ENCODE results near the gene TPH2.

Gene TPH2

DNA sequence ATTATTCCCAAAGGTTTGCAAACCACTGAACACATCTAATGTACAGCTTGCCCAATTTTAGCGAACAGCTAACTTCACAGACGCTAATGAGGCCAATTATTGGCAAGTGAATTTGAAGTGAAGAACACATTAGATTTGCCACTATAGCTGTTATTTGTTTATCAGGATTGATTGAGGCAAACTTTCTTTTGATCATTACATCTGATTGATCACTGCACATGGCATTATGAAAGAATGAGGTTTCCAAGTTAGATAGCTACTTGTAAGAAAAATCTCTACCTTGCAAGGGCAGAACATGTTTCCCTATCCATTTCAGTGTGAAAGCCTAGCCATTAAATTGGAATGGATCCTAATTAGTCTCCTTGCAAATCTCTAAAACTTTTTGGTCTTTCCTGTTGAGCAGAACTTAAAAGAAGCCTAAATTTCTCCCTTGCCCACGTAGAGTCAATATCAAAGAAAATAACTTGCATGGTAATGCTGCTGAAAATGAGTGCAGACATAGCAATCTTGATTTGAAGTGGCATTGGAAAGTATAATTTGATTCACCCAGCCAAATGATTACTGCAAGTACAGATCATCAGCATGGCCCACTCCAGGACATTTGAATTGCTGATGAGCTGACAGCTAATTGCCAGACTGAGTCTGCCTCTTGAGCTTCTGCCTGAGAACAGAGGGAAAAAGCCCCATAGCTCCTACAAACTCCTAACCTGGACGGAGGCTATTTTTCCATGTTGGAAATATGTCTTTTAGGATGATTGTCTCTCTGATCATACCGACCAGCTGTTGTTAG is 98.6 kb downstream of the TPH2 start:
- DNase-seq, result no peak

DNA sequence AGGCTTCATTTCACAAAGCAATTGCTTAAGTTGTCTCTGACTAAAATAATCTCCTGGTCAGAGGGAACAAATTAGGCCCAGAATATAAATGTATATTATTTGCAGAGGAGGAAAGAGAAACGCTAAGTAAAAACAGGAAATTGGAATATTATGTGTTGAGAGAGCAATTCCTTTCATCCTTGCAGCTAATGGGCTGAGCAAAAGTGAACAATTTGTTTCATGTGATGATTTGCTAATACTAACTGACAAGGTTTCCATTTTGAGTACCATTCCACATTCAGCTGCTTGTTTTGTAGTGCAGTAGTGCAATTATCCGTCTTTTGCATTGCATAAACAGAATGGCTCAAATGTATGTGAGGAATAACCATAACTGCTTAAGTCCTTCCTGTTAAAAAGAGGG is 103.2 kb downstream of the TPH2 start:
- no peak for DNase-seq

DNA sequence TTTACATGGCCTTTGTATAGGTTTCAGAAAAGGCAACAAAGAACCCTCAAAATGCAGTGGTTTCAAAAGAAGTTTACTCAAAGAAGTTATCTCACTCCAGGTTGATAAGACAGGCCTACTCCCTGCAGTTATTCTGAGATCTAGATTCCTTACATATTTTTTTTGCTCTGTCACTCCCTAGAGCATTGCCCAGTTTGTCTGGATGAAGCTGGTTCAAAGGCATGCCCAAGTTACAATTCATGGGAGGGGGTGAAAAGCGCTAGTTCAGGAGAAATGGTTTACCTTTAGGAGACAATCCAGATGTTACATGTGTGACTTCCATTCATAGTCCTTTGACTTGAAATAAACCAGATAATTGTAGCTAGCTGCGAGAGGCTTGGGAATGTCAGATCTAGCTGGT is 115.0 kb downstream of the TPH2 start:
- DNase-seq, result no peak

DNA sequence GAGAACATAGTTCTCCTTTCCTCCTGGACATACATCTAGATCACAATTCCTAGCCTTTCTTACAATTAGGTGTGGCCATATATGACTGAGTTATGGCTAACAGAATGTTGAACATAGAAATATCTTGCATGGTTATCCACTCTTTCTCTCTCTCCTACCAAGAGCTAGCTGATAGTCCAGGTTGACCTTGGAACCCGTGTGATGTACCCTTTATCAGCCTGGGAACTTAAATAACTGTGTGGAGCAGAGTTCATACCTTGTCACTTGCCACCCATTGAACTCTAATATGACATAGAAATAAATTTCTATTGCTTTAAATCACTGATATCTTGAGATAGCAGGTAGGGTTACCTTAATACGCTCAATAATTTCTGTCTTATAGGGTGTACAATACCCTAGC is 115.9 kb downstream of the TPH2 start:
- no peak for DNase-seq

DNA sequence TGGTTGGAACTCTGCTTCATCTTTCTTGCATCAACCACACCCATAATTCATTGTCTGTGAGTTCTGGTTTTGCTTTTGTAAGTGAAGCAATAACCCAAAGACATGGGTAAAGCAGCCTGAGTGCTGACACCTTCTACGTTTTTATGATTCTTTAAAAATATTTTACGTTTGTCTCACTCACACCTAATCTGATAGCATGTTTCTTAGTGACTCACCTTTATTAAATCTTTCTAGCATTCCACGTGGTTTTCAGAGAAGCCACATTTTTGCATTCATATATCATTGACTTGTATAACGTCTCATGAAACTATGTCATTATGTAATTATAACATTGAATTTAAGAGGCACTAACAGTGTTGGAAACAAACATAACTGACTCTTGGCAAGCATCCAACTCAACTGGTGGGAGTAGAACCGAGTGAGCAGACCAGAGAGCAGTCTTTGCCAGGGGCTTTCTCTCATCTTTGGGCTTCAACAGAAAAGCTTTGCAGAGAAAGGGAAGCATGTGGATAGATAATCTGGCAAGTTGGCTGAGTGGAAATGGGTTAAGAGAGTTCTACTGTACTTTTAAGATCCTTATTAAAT is 118.8 kb downstream of the TPH2 start:
- DNase-seq, result peak; percentile 44

DNA sequence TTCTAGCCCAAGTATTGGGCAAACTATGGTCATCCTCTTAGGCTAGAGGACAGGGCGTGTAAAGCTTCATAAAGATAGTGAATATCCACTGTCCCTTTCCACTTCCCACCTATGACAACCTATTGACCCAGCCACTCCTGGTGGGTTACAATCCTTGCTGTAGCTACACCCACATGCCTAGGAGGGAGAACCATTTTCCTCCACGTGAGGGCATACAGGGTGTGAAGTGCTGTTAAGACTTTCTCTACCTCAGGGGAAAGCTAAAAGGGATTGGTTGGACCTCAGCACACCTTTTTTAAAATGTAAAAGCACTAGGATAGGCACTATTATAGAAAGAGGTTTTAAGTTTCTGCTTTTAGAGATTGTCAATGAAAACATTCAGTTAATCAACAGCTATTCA is 124.4 kb downstream of the TPH2 start:
- no peak for DNase-seq

GRCh38 chr12:72071030-72071429 is 132.4 kb downstream of the TPH2 start:
- no peak for DNase-seq

- peak; percentile 0 for DNase-seq
Observed at GRCh38 chr12:72072592-72073212, 134.1 kb downstream of the TPH2 start.

DNA sequence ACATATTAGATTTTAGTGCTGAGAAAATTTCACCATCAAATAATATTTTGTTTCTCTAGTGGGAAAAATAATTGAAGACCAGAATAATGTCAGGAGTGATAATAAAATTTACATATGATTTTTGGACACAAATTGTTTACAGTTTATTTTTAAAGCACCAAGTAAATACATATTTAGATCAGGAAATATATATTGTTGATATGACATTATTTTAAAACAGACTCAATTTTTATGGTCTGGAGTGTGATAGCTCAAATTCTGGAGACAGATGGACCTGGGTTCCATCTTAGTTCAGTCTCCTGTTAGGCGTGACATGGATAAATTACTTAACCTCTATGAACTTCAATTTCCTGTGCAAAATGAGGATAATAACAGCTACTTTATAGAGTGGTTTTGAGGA is 135.4 kb downstream of the TPH2 start:
- no peak for DNase-seq

- no peak for DNase-seq
Observed at GRCh38 chr12:72074956-72075355, 136.3 kb downstream of the TPH2 start.

DNA sequence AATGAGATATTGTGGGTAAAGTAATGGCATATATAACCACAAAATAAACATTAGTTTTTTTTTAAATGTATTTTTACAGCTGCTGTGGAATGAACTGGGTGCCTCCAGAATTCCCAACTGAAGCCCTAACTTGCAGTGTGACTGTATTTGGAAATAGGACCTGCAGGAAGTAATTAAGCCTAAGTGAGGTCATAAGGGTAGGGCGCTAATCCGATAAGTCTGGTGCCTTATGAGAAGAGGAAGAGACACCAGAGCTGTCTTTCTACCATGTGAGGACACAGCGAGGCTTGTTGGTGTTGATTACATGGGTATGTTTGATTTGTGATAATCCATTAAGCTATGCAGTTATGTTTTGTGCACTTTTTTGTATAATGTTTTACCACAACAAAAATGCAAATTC is 136.8 kb downstream of the TPH2 start:
- no peak for DNase-seq

GRCh38 chr12:72075891-72076557 is 137.4 kb downstream of the TPH2 start:
- no peak for DNase-seq

GRCh38 chr12:72076558-72076915 is 137.9 kb downstream of the TPH2 start:
- no peak for DNase-seq

- no peak for DNase-seq
Observed at GRCh38 chr12:72077111-72077820, 138.6 kb downstream of the TPH2 start.

- no peak for DNase-seq
Observed at GRCh38 chr12:72081777-72082176, 143.1 kb downstream of the TPH2 start.

Data from fibroblast of skin of right quadriceps (primary cell).